ENCODE data around the gene CCDC18. TPM values are rescaled to one million over a fixed set of nuclear protein-coding genes. Genes with fewer than 3 reads are reported as not detected.
"Not testable (repeated sequence)": the region's sequence is repeated elsewhere in the genome, so short reads cannot be mapped to it uniquely, and the experiment has no call there.

CCDC18 gene
- total RNA-seq, 1 experiment from 2014 or later, result 6.0 TPM

DNA sequence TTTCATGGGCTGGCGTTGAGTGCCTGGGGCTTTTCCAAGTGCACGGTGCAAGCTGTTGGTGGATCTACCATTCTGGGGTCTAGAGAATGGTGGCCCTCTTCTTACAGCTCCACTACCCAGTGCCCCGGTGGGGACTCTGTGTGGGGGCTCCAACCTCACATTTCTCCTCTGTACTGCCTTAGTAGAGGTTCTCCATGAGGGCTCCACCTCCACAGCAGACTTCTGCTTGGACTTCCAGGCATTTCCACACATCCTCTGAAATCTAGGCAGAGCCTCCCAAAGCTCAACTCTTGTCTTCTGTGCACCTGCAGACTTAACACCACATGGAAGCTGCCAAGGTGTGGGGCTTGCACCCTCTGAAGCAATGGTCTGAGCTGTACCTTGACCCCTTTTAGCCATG lies 82.1 kb downstream of the CCDC18 start:
- no peak for DNase-seq (ENCODE audit: low read depth, low spot score)
- in situ Hi-C loops (cut with HindIII; ENCODE audit: low pct_unique_long_range_greater_than_20kb, low sequenced_read_pairs), result no loop called here

DNA sequence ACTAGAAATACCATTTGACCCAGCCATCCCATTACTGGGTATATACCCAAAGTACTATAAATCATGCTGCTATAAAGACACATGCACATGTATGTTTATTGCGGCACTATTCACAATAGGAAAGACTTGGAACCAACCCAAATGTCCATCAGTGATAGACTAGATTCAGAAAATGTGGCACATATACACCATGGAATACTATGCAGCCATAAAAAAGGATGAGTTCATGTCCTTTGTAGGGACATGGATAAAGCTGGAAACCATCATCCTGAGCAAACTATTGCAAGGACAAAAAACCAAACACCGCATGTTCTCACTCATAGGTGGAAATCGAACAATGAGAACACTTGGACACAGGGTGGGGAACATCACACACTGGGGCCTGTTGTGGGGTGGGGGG lies 88.4 kb downstream of the CCDC18 start:
- in situ Hi-C loops (cut with HindIII; ENCODE audit: low pct_unique_long_range_greater_than_20kb, low sequenced_read_pairs); DNase-seq (ENCODE audit: low read depth, low spot score): not testable (repeated sequence)

DNA sequence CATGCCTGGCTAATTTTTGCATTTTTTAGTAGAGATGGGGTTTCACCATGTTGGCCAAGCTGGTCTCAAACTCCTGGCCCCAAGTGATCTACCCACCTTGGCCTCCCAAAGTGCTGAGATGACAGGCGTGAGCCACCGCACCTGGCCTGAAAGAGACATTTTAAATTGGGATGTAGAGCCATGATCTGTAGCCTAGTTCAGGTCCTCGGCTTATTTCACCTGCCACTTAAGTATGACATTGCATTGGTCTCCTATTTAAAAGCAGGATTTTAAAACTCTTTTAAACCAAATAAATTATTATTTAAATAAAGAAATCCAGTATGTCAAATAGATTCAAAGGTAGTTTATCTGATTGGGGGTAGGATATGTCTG lies 94.7 kb downstream of the CCDC18 start:
- DNase-seq (ENCODE audit: low read depth, low spot score); in situ Hi-C loops (cut with HindIII; ENCODE audit: low pct_unique_long_range_greater_than_20kb, low sequenced_read_pairs): not testable (repeated sequence)

DNA sequence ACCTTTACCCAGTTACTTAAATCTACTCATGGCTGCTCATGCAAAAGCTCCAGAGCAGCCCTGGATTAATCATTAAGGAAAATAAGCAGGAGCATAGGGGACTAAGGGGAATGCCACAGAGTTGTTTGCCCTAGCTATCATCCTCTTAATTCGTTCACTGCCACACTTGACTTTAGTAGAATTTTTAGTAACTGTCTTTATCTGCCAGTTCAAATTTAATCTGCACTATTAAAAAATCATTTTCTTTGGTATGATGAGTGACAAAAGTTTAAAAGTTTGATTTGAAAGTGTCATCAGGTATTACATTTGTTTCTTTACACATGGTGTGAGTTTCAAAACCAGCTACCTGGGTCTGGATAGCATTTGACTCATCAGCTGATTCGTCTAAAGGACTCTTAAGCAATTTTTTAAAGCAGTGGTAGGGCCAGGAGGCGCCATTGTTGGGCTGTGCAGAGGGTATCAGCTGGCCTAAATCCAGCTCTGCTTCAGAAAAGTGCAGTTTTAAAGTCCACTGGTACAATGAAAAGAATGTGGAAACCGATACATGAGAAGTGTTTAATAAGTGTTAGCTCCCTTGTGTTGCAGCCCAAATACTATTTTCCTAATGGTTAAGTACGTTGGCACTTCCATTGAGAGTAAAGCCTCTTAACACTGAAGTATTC lies 95.2 kb downstream of the CCDC18 start:
- in situ Hi-C loops (cut with HindIII; ENCODE audit: low pct_unique_long_range_greater_than_20kb, low sequenced_read_pairs), result no loop called here
- DNase-seq (ENCODE audit: low read depth, low spot score), result no peak

DNA sequence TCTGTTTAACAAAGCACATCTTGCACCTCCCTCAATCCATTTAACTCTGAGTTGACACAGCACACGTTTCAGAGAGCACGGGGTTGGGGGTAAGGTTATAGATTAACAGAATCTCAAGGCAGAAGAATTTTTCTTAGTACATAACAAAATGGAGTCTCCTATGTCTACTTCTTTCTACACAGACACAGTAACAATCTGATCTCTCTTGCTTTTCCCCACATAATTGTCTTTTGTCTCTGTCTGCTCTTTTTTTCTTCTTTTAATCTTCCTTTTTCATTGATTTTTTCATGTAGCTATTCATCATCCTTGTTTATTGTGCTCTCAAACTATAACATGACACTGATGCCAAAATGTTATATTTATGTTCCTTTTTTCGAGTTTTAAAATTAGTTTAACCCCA lies 97.0 kb downstream of the CCDC18 start:
- in situ Hi-C loops (cut with HindIII; ENCODE audit: low pct_unique_long_range_greater_than_20kb, low sequenced_read_pairs); DNase-seq (ENCODE audit: low read depth, low spot score): not testable (repeated sequence)

DNA sequence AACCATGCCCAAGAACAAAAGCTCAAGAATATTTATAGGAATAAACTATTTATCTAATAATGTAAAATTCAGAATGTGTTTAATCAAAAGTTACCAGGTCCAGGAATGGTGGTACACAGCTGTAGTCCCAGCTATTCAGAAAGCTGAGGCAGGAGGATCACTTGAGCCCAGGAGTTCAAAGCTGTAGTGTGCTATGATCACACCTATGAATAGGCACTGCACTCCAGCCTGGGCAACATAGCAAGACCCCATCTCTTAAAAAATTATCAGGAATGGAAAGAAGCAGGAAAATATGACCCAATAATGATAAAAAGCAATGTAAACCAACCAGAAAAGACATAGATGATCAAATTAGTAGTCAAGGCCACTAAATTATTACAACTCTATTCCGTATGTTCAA lies 103.0 kb downstream of the CCDC18 start:
- in situ Hi-C loops (cut with HindIII; ENCODE audit: low pct_unique_long_range_greater_than_20kb, low sequenced_read_pairs), result no loop called here
- DNase-seq (ENCODE audit: low read depth, low spot score), result no peak

DNA sequence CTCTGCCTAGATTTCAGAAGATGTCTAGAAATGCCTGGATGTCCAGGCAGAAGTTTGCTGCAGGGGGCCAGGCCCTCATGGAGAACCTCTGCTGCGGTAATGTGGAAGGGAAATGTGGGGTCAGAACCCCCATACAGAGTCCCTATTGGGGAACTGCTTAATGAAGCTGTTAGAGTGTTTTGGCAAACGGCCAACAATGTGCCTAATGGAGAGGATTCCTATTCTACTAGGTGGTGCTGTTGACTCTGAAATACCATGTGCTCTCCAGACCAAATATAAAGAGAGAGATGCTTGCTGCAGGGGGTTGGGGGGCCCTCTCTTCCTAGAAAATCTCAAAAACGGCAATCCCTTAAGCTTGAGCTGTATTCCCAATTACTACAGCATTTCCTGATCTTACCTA lies 108.0 kb downstream of the CCDC18 start:
- in situ Hi-C loops (cut with HindIII; ENCODE audit: low pct_unique_long_range_greater_than_20kb, low sequenced_read_pairs), result no loop called here
- DNase-seq (ENCODE audit: low read depth, low spot score), result no peak

DNA sequence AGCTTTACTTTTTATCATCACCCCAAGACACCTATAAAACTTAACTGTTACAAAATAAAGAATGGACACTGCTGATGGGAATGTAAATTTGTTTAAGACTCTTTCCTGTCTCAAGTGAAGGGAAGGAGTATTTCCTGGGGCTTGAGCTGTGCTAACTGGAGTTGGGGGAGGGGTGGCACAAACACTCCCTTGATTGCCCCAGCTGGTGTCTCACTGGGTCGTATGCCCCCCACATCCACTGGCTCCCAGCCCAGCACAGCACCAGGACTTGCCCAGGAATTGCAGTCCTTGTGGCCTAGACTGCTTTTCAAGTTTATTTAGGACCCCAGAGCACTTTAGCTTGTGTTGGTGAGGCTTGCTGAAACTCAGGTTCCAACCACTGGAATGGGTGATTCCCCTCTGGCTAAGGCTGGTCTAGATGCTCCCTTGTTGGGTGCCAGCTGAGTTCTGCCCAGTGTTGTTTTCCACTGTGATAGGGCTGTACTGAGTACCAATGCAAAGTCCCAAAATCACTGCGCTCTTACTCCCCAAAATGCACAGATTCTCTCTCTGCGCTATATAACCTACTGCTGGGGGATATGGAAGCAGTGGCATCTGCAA lies 116.1 kb downstream of the CCDC18 start:
- no peak for DNase-seq (ENCODE audit: low read depth, low spot score)
- in situ Hi-C loops (cut with HindIII; ENCODE audit: low pct_unique_long_range_greater_than_20kb, low sequenced_read_pairs), result no loop called here

DNA sequence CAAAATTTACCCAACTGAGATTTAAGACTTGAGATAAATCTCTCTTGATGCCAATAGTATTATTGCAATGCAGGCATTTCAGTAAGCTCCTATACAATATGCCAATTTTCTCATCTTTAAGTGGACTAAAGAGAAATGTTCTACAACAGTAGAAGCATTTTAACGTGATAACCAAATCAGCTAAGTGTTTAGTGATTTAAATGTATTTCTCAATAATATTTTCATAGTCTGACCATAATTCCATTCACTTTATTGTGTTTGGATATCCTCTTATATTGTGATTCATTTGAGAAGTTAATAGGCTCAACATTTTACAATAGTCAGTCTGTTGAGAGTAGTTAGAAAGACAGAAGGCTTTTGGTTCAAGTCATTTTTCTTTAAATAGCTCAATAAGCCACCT lies 120.6 kb downstream of the CCDC18 start:
- in situ Hi-C loops (cut with HindIII; ENCODE audit: low pct_unique_long_range_greater_than_20kb, low sequenced_read_pairs), result no loop called here
- DNase-seq (ENCODE audit: low read depth, low spot score), result peak; percentile 8

DNA sequence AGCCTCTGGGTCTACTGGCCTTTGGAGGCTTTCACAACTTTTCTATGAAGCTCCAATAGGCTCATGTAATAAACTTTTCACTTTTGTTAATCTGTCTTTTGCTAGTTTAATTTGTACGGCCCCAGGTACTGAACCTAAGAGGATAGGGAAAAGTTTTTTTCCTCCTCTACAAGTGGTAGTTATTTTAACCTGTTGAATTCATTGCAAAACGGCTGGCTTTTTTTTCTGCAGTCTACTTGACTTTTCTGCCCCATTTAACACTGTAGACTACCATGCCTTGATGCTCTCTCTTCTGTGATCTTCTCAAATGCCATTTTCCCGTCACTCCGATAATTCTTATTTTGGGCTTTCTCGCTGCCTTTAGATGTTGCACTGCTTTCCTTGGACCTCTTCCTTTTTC lies 121.6 kb downstream of the CCDC18 start:
- in situ Hi-C loops (cut with HindIII; ENCODE audit: low pct_unique_long_range_greater_than_20kb, low sequenced_read_pairs), result no loop called here
- DNase-seq (ENCODE audit: low read depth, low spot score), result no peak

DNA sequence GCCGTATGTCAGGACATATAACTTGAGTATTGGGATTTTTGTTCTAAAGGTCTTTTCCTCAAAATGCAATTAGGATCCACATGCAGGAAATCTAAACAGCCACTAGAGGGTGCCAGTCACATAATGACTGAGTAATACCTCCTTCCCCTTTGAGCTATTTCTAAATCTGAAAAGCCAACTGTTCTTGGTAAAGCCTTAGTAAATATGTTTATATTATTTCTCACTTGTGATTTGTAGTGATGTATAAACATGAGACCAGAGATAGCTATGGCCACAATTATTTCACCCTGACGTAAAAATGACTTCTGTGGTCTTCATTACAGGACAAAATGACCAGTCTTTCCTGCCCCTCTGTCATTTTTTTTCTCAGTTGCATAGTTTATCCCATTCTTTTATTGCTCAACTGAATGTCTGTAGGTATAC lies 124.2 kb downstream of the CCDC18 start:
- peak; percentile 72 for DNase-seq (ENCODE audit: low read depth, low spot score)
- in situ Hi-C loops (cut with HindIII; ENCODE audit: low pct_unique_long_range_greater_than_20kb, low sequenced_read_pairs), result no loop called here

DNA sequence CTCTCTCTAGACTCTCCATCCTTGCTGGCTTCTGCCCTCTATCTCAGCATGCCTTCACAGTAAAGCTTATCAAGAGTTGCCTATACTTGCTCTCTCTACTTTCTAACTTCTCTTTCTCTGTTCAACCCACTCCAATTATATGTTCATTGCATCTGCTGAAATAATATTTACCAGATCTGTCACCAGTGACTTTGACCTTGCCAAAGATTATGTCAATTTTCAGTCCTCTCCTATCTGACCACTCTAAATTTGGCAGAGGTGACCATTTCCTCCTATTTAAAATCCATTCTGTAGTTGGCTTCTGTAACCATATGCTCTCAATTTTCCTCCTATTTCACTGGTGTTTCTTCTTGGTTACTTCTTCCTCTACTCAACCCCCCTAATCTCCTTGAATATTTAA lies 126.4 kb downstream of the CCDC18 start:
- in situ Hi-C loops (cut with HindIII; ENCODE audit: low pct_unique_long_range_greater_than_20kb, low sequenced_read_pairs), result no loop called here
- DNase-seq (ENCODE audit: low read depth, low spot score), result no peak

DNA sequence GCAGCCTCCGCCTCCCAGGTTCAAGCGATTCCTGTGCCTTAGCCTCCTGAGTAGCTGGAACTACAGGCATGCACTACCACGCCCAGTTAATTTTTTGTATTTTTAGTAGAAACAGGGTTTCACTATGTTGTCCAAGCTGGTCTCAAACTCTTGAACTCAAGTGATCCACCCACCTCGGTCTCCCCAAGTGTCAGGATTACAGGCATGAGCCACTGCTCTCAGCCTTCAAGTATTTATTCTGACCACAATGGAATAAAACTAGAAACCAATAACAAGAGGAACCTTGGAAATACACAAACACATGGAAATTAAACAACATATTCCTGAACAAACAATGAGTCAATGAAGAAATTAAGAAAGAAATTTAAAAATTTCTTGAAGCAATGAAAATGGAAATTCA lies 132.5 kb downstream of the CCDC18 start:
- in situ Hi-C loops (cut with HindIII; ENCODE audit: low pct_unique_long_range_greater_than_20kb, low sequenced_read_pairs), result no loop called here
- no peak for DNase-seq (ENCODE audit: low read depth, low spot score)

DNA sequence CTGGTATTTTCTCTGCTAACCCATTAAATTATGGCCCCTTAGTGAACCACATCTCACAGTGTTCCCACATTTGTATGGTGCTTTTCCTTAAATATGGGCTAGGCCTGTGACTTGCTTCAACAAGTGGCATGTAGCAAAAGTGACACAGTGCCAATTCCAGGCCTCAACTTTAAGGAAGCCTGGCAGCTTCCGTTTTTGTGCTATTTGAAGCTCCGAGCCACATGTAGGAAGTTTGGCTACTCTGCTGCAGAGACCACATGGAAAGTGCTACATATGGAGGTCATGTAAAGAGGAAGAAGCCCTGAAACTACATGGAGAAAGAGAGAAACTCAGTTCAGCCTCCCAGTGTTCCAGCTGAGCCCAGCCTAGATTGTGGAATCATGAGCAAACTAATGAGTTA lies 136.7 kb downstream of the CCDC18 start:
- in situ Hi-C loops (cut with HindIII; ENCODE audit: low pct_unique_long_range_greater_than_20kb, low sequenced_read_pairs), result no loop called here
- no peak for DNase-seq (ENCODE audit: low read depth, low spot score)

DNA sequence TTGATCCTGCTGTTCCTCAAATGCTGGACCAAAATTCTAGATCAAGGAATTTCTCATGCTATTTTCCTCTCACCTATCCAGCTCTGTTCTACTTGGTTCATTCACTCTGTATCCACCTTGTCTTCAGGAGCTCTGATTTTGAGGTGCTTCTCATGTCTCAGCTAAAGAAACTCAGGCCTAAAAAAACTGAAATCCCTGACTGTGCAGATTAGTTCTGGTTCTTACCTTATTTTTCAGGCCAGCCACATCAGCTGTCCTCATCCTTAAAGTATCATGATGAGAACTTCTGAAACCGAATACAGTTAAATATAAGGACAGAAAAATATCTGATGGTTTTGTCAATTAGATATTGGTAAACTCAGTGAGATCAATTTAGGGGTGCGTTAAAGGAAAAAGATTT lies 137.4 kb downstream of the CCDC18 start:
- no peak for DNase-seq (ENCODE audit: low read depth, low spot score)
- in situ Hi-C loops (cut with HindIII; ENCODE audit: low pct_unique_long_range_greater_than_20kb, low sequenced_read_pairs), result no loop called here

DNA sequence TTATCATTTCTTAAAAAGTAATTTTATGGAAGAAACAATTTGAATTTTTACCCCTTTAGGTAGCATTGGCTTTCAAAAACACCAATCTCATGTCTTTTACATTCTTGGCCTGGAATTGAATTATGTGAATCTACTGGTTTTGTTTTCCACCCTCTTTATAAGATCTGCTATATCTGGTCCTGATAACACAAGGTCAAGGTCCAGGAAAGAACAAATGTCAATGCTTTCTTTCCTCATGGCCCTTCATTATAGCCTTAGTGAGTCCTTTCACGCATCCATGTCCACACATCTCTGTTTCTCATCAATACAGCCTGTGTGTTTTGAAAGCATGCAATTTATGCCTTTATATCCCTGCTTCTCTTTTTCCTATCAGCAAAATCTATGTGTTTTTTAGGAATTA lies 141.2 kb downstream of the CCDC18 start:
- no peak for DNase-seq (ENCODE audit: low read depth, low spot score)
- in situ Hi-C loops (cut with HindIII; ENCODE audit: low pct_unique_long_range_greater_than_20kb, low sequenced_read_pairs), result no loop called here

DNA sequence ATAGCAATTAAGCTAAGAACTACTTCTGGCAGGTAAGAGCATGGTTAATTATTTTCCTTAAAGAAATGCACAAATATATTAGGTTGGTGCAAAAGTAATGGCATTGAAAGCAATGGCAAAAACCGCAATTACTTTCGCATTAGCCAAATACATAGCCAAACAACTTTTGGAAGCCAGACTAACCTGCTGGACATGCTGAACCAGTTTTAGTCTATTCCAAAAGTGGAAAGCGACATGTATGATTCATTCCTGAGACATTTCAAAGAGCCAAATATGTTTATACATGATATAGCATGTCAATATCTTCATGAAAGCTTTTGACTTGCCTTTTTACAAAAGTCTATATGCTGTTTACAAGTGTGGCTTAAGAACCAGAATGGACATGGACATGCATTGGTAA lies 141.8 kb downstream of the CCDC18 start:
- DNase-seq (ENCODE audit: low read depth, low spot score), result no peak
- in situ Hi-C loops (cut with HindIII; ENCODE audit: low pct_unique_long_range_greater_than_20kb, low sequenced_read_pairs), result no loop called here

DNA sequence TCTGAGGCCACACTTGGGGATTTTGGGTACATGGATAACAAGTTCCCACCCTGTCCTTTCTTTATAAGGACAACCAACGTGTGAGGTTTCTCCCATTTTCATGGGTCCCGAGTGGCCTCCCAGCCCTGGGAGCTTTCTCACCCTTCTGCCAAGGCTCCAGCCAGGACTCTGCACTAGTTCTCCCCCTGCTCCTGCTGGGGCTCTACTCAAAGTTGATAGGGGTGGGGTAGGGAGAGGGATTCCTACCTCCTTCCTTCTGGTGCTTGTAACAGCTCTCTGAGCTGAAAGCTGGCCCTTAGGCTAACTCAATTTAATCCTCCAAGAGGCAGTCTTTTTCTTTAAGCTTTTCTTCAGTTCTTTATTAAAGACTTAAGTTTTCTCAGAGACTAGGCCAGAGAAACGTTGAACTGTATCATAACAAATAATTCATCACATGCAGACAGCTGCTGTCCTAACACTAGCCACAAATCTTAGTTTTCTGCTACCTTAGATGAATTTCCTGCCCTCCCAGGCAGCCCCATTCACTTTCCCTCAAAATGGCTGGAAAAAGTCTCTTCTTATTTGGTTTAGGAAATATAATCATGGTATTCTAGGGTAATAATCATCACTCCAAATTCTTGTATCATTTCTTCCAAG lies 142.8 kb downstream of the CCDC18 start:
- no peak for DNase-seq (ENCODE audit: low read depth, low spot score)
- in situ Hi-C loops (cut with HindIII; ENCODE audit: low pct_unique_long_range_greater_than_20kb, low sequenced_read_pairs), result no loop called here
